ENCODE results near the gene MYH16. TPM values are rescaled to one million over a fixed set of nuclear protein-coding genes. Genes with fewer than 3 reads are reported as not detected.
"Not testable (repeated sequence)": the region's sequence is repeated elsewhere in the genome, so short reads cannot be mapped to it uniquely, and the experiment has no call there.

Gene MYH16
- total RNA-seq, 4 donors from 2014 or later: 0.76 TPM; not detected in 3

DNA sequence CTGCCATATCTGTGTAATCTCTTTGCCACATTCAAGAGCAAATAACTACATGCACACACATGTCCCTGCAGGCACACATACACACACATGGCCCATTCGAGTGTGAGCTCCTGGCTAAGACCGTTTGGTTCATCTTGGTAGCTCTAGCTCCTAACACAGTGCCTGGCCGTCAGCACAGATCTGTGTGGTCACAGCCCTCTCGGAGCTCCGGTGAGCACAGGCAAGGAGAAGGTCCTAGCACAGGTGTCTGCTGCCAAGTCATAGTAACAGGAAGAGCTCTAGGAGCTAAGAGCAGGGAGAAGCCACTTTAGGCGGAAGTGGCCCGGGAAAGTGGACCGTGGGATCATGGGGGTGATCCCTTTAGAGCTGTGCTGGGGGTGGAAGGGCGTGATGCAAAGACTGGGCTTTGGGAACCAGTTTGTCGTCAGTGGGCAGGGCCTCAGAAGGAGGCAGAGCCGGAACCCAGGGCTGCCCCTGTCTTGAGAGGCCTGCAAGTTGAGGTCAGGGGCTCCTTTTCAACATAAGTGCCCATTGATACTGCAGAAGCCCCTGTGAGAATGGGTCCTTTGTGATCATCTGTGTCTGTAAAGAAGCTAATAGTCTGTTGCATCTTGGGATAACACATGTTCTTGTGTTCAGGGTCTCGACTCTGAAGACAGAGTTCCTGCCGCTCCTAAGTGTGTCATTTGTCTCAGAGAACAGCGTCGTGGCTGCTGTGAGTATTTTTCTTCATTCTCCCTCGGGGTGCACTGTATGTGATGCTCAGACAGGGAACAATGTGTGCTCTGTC is 85.3 kb downstream of the MYH16 start:
- Histone ChIP-seq H3K9me3 (no peaks in the 10 kb centered on the region), H3K4me1 (no peaks in the 10 kb centered on the region), H3K27ac (no peak overlapping the region), H3K36me3 (peaks cover 37 to 100% (median 70%) of the 10 kb centered on the region in 3 donors), H3K27me3 (no peaks in the 10 kb centered on the region), H3K4me3 (no peak overlapping the region)
- intact Hi-C loops (cut with DNase I): no loop called here
- TF ChIP-seq, protein P1, sequence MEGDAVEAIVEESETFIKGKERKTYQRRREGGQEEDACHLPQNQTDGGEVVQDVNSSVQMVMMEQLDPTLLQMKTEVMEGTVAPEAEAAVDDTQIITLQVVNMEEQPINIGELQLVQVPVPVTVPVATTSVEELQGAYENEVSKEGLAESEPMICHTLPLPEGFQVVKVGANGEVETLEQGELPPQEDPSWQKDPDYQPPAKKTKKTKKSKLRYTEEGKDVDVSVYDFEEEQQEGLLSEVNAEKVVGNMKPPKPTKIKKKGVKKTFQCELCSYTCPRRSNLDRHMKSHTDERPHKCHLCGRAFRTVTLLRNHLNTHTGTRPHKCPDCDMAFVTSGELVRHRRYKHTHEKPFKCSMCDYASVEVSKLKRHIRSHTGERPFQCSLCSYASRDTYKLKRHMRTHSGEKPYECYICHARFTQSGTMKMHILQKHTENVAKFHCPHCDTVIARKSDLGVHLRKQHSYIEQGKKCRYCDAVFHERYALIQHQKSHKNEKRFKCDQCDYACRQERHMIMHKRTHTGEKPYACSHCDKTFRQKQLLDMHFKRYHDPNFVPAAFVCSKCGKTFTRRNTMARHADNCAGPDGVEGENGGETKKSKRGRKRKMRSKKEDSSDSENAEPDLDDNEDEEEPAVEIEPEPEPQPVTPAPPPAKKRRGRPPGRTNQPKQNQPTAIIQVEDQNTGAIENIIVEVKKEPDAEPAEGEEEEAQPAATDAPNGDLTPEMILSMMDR (IDR thresholded peaks at IDR 0.05): no peak
- no peak for TF ChIP-seq POLR2A (IDR thresholded peaks at IDR 0.05)
- WGBS, 2 donors: 86 to 90% methylated on average over 7 to 11 of the region's 16 CpGs
- no peak for DNase-seq

DNA sequence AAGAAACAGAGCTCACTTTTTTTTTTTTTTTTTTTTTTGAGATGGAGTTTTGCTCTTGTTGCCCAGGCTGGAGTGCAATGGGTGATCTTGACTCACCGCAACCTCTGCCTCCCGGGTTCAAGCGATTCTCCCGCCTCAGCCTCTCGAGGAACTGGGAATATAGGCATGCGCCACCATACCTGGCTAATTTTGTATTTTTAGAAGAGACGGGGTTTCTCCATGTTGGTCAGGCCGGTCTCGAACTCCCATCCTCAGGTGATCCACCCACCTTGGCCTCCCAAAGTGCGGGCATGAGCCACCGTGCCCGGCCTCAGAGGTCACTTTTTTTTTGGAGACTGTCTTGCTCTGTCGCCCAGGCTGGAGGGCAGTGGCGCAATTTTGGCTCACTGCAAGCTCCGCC is 85.9 kb downstream of the MYH16 start:
- intact Hi-C loops (cut with DNase I): not testable (repeated sequence)
- H3K36me3 ChIP-seq: peaks cover 36 to 100% (median 74%) of the 10 kb centered on the region in 3 donors

DNA sequence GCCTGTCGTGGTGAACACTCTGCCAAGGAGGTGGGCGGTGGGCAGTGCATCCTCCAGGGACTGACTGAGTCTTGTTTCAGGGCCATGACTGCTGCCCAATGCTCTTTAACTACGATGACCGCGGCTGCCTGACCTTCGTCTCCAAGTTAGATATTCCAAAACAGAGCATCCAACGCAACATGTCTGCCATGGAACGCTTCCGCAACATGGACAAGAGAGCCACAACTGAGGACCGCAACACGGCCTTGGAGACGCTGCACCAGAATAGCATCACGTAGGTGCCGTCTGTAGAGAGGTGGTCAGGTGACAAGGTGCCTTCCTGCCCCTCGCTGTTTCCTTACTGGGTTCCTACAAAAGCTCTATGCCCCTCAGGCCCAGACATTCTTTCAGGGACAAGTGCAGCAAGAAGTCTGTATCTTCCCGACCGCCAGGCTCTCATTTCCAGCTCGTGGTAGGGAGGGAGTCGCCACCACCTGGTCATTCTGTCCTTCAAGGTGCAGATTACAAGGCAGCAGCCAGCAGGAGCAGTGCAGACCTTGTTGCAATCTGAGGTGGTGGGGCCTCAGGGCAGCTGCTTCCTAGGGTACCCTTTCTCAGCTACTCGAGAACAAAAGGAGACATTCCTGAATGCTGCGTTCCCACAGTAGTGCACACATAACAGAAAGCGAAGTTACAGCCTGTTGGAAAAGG is 87.0 kb downstream of the MYH16 start:
- Histone ChIP-seq H3K9me3 (no peaks in the 10 kb centered on the region), H3K4me3 (no peak overlapping the region), H3K27me3 (no peaks in the 10 kb centered on the region), H3K36me3 (peaks cover 26 to 100% (median 73%) of the 10 kb centered on the region in 3 donors), H3K4me1 (no peaks in the 10 kb centered on the region), H3K27ac (no peak overlapping the region)
- no peak for DNase-seq
- intact Hi-C loops (cut with DNase I): no loop called here
- TF ChIP-seq, protein P1 (IDR thresholded peaks at IDR 0.05): no peak
- no peak for TF ChIP-seq POLR2A (IDR thresholded peaks at IDR 0.05)
- WGBS, 2 donors: 88 to 93% methylated on average over 17 to 18 of the region's 22 CpGs

More for the DNA sequence above, 85.9 kb downstream of the MYH16 start:
- WGBS, 2 donors: 94 to 96% methylated on average over 8 to 10 of the region's 15 CpGs
- H3K27ac ChIP-seq, DNase-seq, H3K4me3 ChIP-seq, H3K27me3 ChIP-seq, H3K4me1 ChIP-seq, H3K9me3 ChIP-seq: not testable (repeated sequence)

Other genes with a start within 250 kb of the MYH16 start
- gene SMURF1, start 128.7 kb upstream of the MYH16 start, total RNA-seq: 10 to 100 TPM; 16.4 to 36.2 (median 24.6) TPM
- under 1 TPM in 3 of 4 donors, not detected in 1; 0.32 to 0.42 (median 0.38) TPM for gene KPNA7, start 64.7 kb upstream of the MYH16 start, total RNA-seq
- gene ARPC1A, start 53.1 kb downstream of the MYH16 start, total RNA-seq: 100 to 1,000 TPM; 114 to 155 (median 154) TPM
- 100 to 1,000 TPM in 3 of 4 donors, 10 to 100 TPM in 1; 27.9 to 166 (median 128) TPM for gene ARPC1B, start 101.9 kb downstream of the MYH16 start, total RNA-seq
- gene PDAP1, start 135.8 kb downstream of the MYH16 start, total RNA-seq: 100 to 1,000 TPM in 2 of 4 donors, 10 to 100 TPM in 2; 79.2 to 120 (median 98.3) TPM
- gene BUD31, start 136.1 kb downstream of the MYH16 start, total RNA-seq: 10 to 100 TPM; 46.9 to 59.1 (median 55.9) TPM
- 10 to 100 TPM in 1 of 4 donors, 1 to 10 TPM in 3; 5.7 to 12.7 (median 6.6) TPM for gene PTCD1, start 166.0 kb downstream of the MYH16 start, total RNA-seq
- 10 to 100 TPM; 15.1 to 29.2 (median 19.4) TPM for gene CPSF4, start 166.1 kb downstream of the MYH16 start, total RNA-seq
- 1,000 to 10,000 TPM; 1,019 to 2,272 (median 1,287) TPM for gene ATP5MF, start 193.3 kb downstream of the MYH16 start, total RNA-seq
- gene ZNF789, start 200.1 kb downstream of the MYH16 start, total RNA-seq: 1 to 10 TPM; 2.5 to 8.6 (median 5.3) TPM
- 10 to 100 TPM; 22.5 to 41.2 (median 23.1) TPM for gene ZNF394, start 227.4 kb downstream of the MYH16 start, total RNA-seq
- 1 to 10 TPM; 3.2 to 7.1 (median 5.1) TPM for gene ZKSCAN5, start 231.8 kb downstream of the MYH16 start, total RNA-seq